SU-DHL-6 (cell line): ENCODE results near the gene CD96.
A peak's percentile ranks its signal among the peaks of the same experiment; 100 is the strongest.
"Not testable (repeated sequence)": the region's sequence is repeated elsewhere in the genome, so short reads cannot be mapped to it uniquely, and the experiment has no call there.

Experiments
- H2AFZ ChIP-seq: fragments of 200-600 bp; sonication (generic); 2 replicates; pipeline ENCODE4 v1.6.1; 2014; ENCODE audit warnings: low read depth, mild to moderate bottlenecking, moderate library complexity, mixed read lengths, antibody characterized with exemption, low read length; ENCODE audit not compliant: severe bottlenecking
- H3F3A ChIP-seq: fragments of 200-600 bp; shearing (Covaris generic); 2 replicates; pipeline ENCODE4 v1.6.0; 2016; ENCODE audit warnings: antibody characterized with exemption, mild to moderate bottlenecking; ENCODE audit not compliant: insufficient read depth
- H3K27ac ChIP-seq: fragments of 200-600 bp; sonication (generic); 2 replicates; pipeline ENCODE4 v1.5.1; 2016; ENCODE audit warnings: low read depth, mild to moderate bottlenecking, low read length, moderate library complexity, mixed read lengths
- H3K27me3 ChIP-seq: fragments of 200-600 bp; sonication (generic), shearing (Covaris generic); 2 replicates; pipeline ENCODE4 v1.6.0; 2014; ENCODE audit warnings: mild to moderate bottlenecking, low read length
- H3K36me3 ChIP-seq: fragments of 200-600 bp; sonication (generic); 2 replicates; pipeline ENCODE4 v1.6.1; 2014; ENCODE audit warnings: mild to moderate bottlenecking, low read length, mixed read lengths
- H3K4me2 ChIP-seq: fragments of 300-600, 200-600 bp; shearing (Covaris generic), sonication (generic); 2 replicates; pipeline ENCODE4 v1.6.0; 2014; ENCODE audit warnings: low read length, low read depth, mild to moderate bottlenecking; ENCODE audit not compliant: poor library complexity, severe bottlenecking
- H3K4me3 ChIP-seq: fragments of 200-600 bp; sonication (generic); 2 replicates; pipeline ENCODE4 v1.5.1; 2014; ENCODE audit warnings: antibody characterized with exemption, low read length, mild to moderate bottlenecking, mixed read lengths; ENCODE audit not compliant: insufficient read depth, poor library complexity, severe bottlenecking
- H3K79me2 ChIP-seq: fragments of 200-600 bp; sonication (generic); 2 replicates; pipeline ENCODE4 v1.6.1; 2014; ENCODE audit warnings: mild to moderate bottlenecking, low read length, moderate library complexity; ENCODE audit not compliant: insufficient read depth
- H3K9ac ChIP-seq: fragments of 200-600 bp; sonication (generic); 2 replicates; pipeline ENCODE4 v1.7.0; 2014; ENCODE audit warnings: mild to moderate bottlenecking, low read length
- H3K9me2 ChIP-seq: fragments of 200-600 bp; sonication (generic); replicated peaks from 2 replicates; pipeline ENCODE4 v1.6.1; 2014; ENCODE audit warnings: low read length; ENCODE audit not compliant: insufficient read depth
- H3K9me3 ChIP-seq: fragments of 200-600 bp; sonication (generic); 2 replicates; pipeline ENCODE4 v1.6.1; 2014; ENCODE audit warnings: low read length, mixed read lengths; ENCODE audit not compliant: insufficient read depth
- H4K20me1 ChIP-seq: fragments of 200-600 bp; sonication (generic); 2 replicates; pipeline ENCODE4 v1.6.1; 2014; ENCODE audit warnings: low read depth, mild to moderate bottlenecking, antibody characterized with exemption, low read length, moderate library complexity, mixed read lengths
- CTCF ChIP-seq: fragments of 200-600 bp; sonication (generic); IDR thresholded peaks from one replicate; pipeline ENCODE4 v1.5.1; 2017; ENCODE audit warnings: antibody characterized with exemption, mild to moderate bottlenecking, low read length, moderate library complexity; ENCODE audit not compliant: insufficient read depth, poor library complexity, severe bottlenecking
- EZH2phosphoT487 ChIP-seq: fragments of 200-600 bp; sonication (generic), shearing (Covaris generic); conservative IDR thresholded peaks from 2 replicates; pipeline ENCODE4 v1.6.1; 2018; ENCODE audit warnings: mild to moderate bottlenecking, antibody characterized with exemption, low read length, moderate library complexity, mixed read lengths

Gene CD96

GRCh38 chr3:111545349-111545748, 3.4 kb downstream of the CD96 start:
- H3F3A ChIP-seq = no peaks in the 10 kb centered on the region
- no peak overlapping the region for H3K4me2 ChIP-seq
- TF ChIP-seq CTCF = no peak
- no peak for TF ChIP-seq EZH2phosphoT487
- H2AFZ ChIP-seq = no peak overlapping the region
- no peaks in the 10 kb centered on the region for H4K20me1 ChIP-seq
- H3K36me3 ChIP-seq = no peaks in the 10 kb centered on the region
- no peaks in the 10 kb centered on the region for H3K27me3 ChIP-seq
- H3K79me2 ChIP-seq = no peaks in the 10 kb centered on the region
- no peak overlapping the region for H3K9ac ChIP-seq
- H3K4me3 ChIP-seq = no peak overlapping the region
- H3K9me2 ChIP-seq = no peaks in the 10 kb centered on the region
- H3K27ac ChIP-seq = no peak overlapping the region
- no peaks in the 10 kb centered on the region for H3K9me3 ChIP-seq

- Histone ChIP-seq H3K9me3 (no peaks in the 10 kb centered on the region), H3K9me2 (no peaks in the 10 kb centered on the region), H4K20me1 (no peaks in the 10 kb centered on the region), H3K4me3 (no peak overlapping the region), H3F3A (no peaks in the 10 kb centered on the region), H3K27ac (no peak overlapping the region), H3K4me2 (peak overlapping the region; percentile 11), H3K79me2 (no peaks in the 10 kb centered on the region), H3K36me3 (no peaks in the 10 kb centered on the region), H3K27me3 (no peaks in the 10 kb centered on the region), H3K9ac (no peak overlapping the region), H2AFZ (no peak overlapping the region)
- no peak for TF ChIP-seq EZH2phosphoT487
Measured at GRCh38 chr3:111547631-111548030, 5.6 kb downstream of the CD96 start.

GRCh38 chr3:111548092-111548491, 6.1 kb downstream of the CD96 start:
- Histone ChIP-seq H3K27ac (no peak overlapping the region), H4K20me1 (no peaks in the 10 kb centered on the region), H3K4me3 (no peak overlapping the region), H3K4me2 (peak overlapping the region; percentile 11), H3K9ac (no peak overlapping the region), H3K27me3 (no peaks in the 10 kb centered on the region), H3K9me3 (no peaks in the 10 kb centered on the region), H2AFZ (no peak overlapping the region), H3K36me3 (no peaks in the 10 kb centered on the region), H3K79me2 (no peaks in the 10 kb centered on the region), H3K9me2 (no peaks in the 10 kb centered on the region), H3F3A (no peaks in the 10 kb centered on the region)
- no peak for TF ChIP-seq EZH2phosphoT487
- no peak for TF ChIP-seq CTCF

- no peak for TF ChIP-seq EZH2phosphoT487
- TF ChIP-seq CTCF = no peak
- H3K4me3 ChIP-seq = no peak overlapping the region
- no peaks in the 10 kb centered on the region for H3F3A ChIP-seq
- no peaks in the 10 kb centered on the region for H3K9me3 ChIP-seq
- H3K36me3 ChIP-seq = no peaks in the 10 kb centered on the region
- no peaks in the 10 kb centered on the region for H3K9me2 ChIP-seq
- no peak overlapping the region for H3K4me2 ChIP-seq
- H3K9ac ChIP-seq = no peak overlapping the region
- H3K27ac ChIP-seq = no peak overlapping the region
- H2AFZ ChIP-seq = no peak overlapping the region
- no peaks in the 10 kb centered on the region for H3K27me3 ChIP-seq
- H4K20me1 ChIP-seq = no peaks in the 10 kb centered on the region
- H3K79me2 ChIP-seq = no peaks in the 10 kb centered on the region
Measured at GRCh38 chr3:111548756-111549155, 6.8 kb downstream of the CD96 start.

- H3K4me3 ChIP-seq, H3K36me3 ChIP-seq, H3K79me2 ChIP-seq, H3F3A ChIP-seq, H3K9me2 ChIP-seq, H3K9ac ChIP-seq, H4K20me1 ChIP-seq, H2AFZ ChIP-seq, H3K4me2 ChIP-seq, H3K27me3 ChIP-seq, H3K9me3 ChIP-seq, H3K27ac ChIP-seq: not testable (repeated sequence)
Measured at GRCh38 chr3:111561902-111562301, 19.9 kb downstream of the CD96 start.
